ENCODE data around the gene PRTG.

GRCh38 chr15:55673287-55673686 lies 69.7 kb downstream of the PRTG start:
- TF ChIP-seq CTCF (IDR thresholded peaks at IDR 0.05) (no peak), POLR2A (IDR thresholded peaks at IDR 0.05) (no peak)
